Upper lobe of left lung (tissue), 6 donors: ENCODE results near the gene TEAD2. TPM values are rescaled to one million over a fixed set of nuclear protein-coding genes. Genes with fewer than 3 reads are reported as not detected.
A peak's percentile ranks its signal among the peaks of the same experiment; 100 is the strongest.
"Not testable (repeated sequence)": the region's sequence is repeated elsewhere in the genome, so short reads cannot be mapped to it uniquely, and the experiment has no call there.

Source experiments
- ATAC-seq, 2 donors: fragments of 200-7000 bp; cut with Tn5 transposase; one replicate each; pipeline ENCODE4 v1.9.1; 2022; ENCODE audit warnings: mild to moderate bottlenecking in 2 of 2, moderate library complexity in 2 of 2; ENCODE audit not compliant: low FRiP score in 2 of 2
- DNase-seq, 2 donors: peaks; one replicate each; pipeline ENCODE4 v3.0.0-alpha.2; 2019 to 2020
- H3K27ac ChIP-seq, 4 donors: fragments of 200-600 bp; sonication (generic); one replicate each; pipeline ENCODE4 v1.5.1; 2016 to 2019
- H3K27me3 ChIP-seq, 4 donors: fragments of 200-600 bp; sonication (generic); one replicate each; pipeline ENCODE4 v1.5.1; 2017 to 2019
- H3K36me3 ChIP-seq, 4 donors: fragments of 200-600 bp; sonication (generic); one replicate each; pipeline ENCODE4 v1.5.1; 2016 to 2019
- H3K4me1 ChIP-seq, 4 donors: fragments of 200-600 bp; sonication (generic); one replicate each; pipeline ENCODE4 v1.5.1; 2018 to 2019
- H3K4me3 ChIP-seq, 4 donors: fragments of 200-600 bp; sonication (generic); one replicate each; pipeline ENCODE4 v1.5.1; 2017 to 2019; ENCODE audit warnings: mild to moderate bottlenecking in 2 of 4, moderate library complexity in 1 of 4
- H3K9me3 ChIP-seq, 4 donors: fragments of 200-600 bp; sonication (generic); one replicate each; pipeline ENCODE4 v1.5.1; 2018 to 2019
- CTCF ChIP-seq, 6 experiments: fragments of 450-650 bp in 4 of 6; fragments of 200-600 bp in 2 of 6; sonication (generic) in 2 of 6; IDR thresholded peaks; one replicate each; pipeline ENCODE4 v1.5.1; 2016 to 2019; ENCODE audit warnings: antibody characterized with exemption in 6 of 6
- EP300 ChIP-seq, 4 donors: sonication (generic); formaldehyde crosslinking; IDR thresholded peaks; one replicate each; pipeline ENCODE4 v1.5.1; 2017; ENCODE audit warnings: antibody characterized with exemption in 4 of 4, control low read depth in 2 of 4
- POLR2A ChIP-seq, 4 donors: fragments of 450-650 bp; IDR thresholded peaks; one replicate each; pipeline ENCODE4 v1.5.1; 2016 to 2017; ENCODE audit warnings: antibody characterized with exemption in 4 of 4, mild to moderate bottlenecking in 2 of 4
- POLR2AphosphoS5 ChIP-seq, 2 donors: sonication (generic); formaldehyde crosslinking; IDR thresholded peaks; one replicate each; pipeline ENCODE4 v1.5.1; 2017; ENCODE audit warnings: antibody characterized with exemption in 2 of 2
- WGBS, 2 donors: methylation state at CpG; one replicate each; pipeline ENCODE4 v1.1.5; 2017 to 2018; 5-methylcytosine and 5-hydroxymethylcytosine counted together
- small RNA-seq, 4 donors: library from RNA; depleted of rRNA; stranded (forward); fragments of <200 nt; gene quantifications; one replicate each; pipeline ENCODE3, GENCODE V24; 2016
- total RNA-seq, 6 donors: library from RNA; depleted of rRNA in 4 of 6; stranded (reverse); fragments of >200 nt in 4 of 6; gene quantifications; one replicate each; pipeline versions ENCODE4 v1.1.0 to v1.2.1, GENCODE V29; 2016 to 2021
- donor health status: DM: no; HTN: no; CAD: no; lungs with moderate emphysema.
- donor health status: DM: no; HTN: yes; CAD: no; lungs with severe emphysema.

Gene TEAD2
- total RNA-seq, 6 donors from 2014 or later: 13.6 to 38.0 (median 20.5) TPM

DNA sequence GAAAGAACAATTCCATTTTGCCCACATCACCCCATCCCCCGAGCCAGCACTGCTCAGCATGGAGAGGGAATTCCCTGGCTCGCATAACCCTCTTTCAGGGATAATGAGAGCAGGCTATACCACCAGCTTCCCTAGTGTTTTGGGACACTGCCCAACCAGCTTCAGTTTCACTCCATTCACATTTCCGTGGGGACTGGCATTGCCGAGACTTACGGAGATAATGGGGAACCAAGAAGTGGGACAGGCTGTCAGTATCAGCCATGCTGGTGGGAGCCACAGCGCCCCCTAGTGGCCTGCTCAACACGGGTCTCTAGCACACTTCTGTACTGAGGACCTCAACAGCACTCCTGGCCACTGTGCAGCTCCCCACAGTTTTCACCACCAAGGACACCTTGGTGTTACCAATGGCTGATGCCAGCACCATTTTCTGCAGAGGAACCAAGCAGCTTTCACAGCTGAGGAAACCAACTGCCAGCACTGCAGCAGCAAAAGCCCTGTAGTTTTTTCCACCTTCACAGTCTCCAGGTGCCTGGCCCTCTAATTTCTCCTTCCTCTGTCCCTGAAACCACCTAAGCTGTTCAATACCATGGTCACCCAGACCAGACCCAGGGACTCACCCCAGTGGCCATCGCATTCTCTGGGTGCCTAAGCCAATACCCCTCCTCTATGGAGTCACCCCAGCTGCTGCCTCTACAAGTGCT, 60.9 kb downstream of the TEAD2 start:
- H3K27me3 ChIP-seq: no peaks in the 10 kb centered on the region
- H3K4me3 ChIP-seq: peak overlapping the region in 2 of 4 donors; percentile 8 to 27
- no peak overlapping the region for H3K27ac ChIP-seq
- TF ChIP-seq EP300 (IDR thresholded peaks at IDR 0.05) (no peak), CTCF (IDR thresholded peaks at IDR 0.05) (peak; percentile 73 to 84 (median 81)), POLR2AphosphoS5 (IDR thresholded peaks at IDR 0.05) (no peak), POLR2A (IDR thresholded peaks at IDR 0.05) (no peak)
- no peaks in the 10 kb centered on the region for H3K36me3 ChIP-seq
- WGBS, 2 donors: 27 to 33% methylated on average over 6 to 8 of the region's 8 CpGs
- ATAC-seq: peak; percentile 92 to 93
- DNase-seq: peak; percentile 73 to 85
- peaks cover 0 to 3% (median 0%) of the 10 kb centered on the region in 4 donors for H3K9me3 ChIP-seq
- peaks cover 0 to 6% (median 4%) of the 10 kb centered on the region in 4 donors for H3K4me1 ChIP-seq

- not testable (repeated sequence) for H3K27ac ChIP-seq, H3K4me1 ChIP-seq, H3K36me3 ChIP-seq, H3K4me3 ChIP-seq, ATAC-seq, H3K27me3 ChIP-seq, H3K9me3 ChIP-seq, DNase-seq
- whole genome bisulfite sequencing, 2 donors: 81 to 93% methylated on average over 3 of the region's 3 CpGs
These were observed 63.6 kb downstream of the TEAD2 start for GRCh38 chr19:49298653-49299052.

DNA sequence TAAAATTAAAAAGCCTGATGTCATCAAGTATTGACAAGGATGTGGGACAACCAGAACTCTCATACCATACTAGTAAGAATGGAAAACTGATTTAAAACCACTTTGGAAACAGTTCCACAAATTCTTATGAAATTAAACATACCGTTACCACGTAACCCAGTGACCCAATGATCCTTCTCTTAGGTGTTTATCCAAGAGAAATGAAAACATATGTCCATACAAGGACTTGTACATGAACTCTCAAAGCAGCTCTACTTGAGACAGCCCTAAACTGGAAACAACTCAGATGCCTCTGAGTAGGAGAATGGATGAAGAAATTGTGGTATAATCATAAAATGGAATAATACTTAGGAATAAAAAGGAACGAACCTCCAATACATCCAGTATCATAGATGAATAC, 64.8 kb downstream of the TEAD2 start:
- no peak for TF ChIP-seq EP300 (IDR thresholded peaks at IDR 0.05)
- TF ChIP-seq POLR2A (IDR thresholded peaks at IDR 0.05): no peak
- no peak for TF ChIP-seq CTCF (IDR thresholded peaks at IDR 0.05)
- Histone ChIP-seq H3K9me3 (no peaks in the 10 kb centered on the region), H3K27ac (no peak overlapping the region), H3K4me1 (peaks cover 0 to 6% (median 4%) of the 10 kb centered on the region in 4 donors), H3K27me3 (no peaks in the 10 kb centered on the region), H3K4me3 (no peak overlapping the region), H3K36me3 (peaks cover 0 to 9% (median 0%) of the 10 kb centered on the region in 4 donors)
- no peak for DNase-seq
- WGBS, 2 donors: 66 to 90% methylated on average over 3 of the region's 3 CpGs
- no peak for ATAC-seq

DNA sequence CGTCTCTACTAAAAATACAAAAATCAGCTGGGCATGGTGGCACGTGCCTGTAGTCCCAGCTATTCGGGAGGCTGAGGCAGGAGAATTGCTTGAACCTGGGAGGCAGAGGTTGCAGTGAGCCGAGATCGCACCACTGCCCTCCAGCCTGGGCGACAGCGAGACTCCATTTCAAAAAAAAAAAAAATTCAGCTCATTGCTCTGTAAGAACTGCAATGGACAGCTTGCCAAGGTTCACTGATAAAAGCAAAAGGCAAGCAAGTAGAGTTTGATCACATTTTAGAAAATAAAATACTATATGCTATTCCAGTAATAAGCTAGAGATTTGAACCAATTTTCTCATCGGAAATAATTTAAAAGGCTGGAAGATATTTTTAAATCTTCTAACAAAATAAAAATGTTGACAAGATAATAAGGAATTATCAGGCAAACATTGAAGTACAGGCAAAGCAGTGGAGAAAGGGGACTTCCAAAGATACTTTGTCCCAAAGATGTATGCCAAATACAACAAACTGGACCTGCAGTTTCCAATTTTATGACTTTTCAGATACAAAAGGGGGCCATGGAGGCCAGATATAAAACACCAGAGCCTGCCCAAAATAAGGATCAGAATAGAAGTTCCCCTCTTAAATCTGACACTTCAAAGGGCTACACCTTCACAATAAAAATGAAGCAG, 66.9 kb downstream of the TEAD2 start:
- Histone ChIP-seq H3K27me3 (no peaks in the 10 kb centered on the region), H3K36me3 (peaks cover 0 to 9% (median 0%) of the 10 kb centered on the region in 4 donors), H3K9me3 (no peaks in the 10 kb centered on the region), H3K4me3 (no peak overlapping the region), H3K27ac (no peak overlapping the region), H3K4me1 (no peaks in the 10 kb centered on the region)
- ATAC-seq: no peak
- TF ChIP-seq POLR2A (IDR thresholded peaks at IDR 0.05) (no peak), CTCF (IDR thresholded peaks at IDR 0.05) (no peak), POLR2AphosphoS5 (IDR thresholded peaks at IDR 0.05) (no peak), EP300 (IDR thresholded peaks at IDR 0.05) (no peak)
- 97 to 99% methylated on average over 8 of the region's 8 CpGs for WGBS, 2 donors
- no peak for DNase-seq

DNA sequence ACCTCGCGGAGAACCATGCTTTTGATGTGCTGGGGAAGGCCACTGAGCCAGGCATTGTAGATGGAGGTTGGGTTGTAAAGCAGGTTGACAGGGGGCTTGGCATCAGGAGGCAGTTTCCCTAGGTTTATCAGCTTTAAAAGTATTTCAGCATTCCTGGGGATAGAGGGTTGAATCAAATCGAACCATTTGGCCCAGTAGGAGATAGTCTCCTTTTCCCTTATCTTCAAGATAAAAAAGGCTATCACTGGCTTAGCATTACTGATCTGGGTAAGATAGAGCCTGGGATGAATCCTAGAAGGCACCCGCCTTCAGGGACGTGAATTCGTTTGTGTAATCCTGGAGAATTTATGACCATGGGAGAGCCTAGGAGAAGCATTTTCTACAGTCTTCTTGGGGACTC, 67.8 kb downstream of the TEAD2 start:
- Histone ChIP-seq H3K36me3 (peaks cover 0 to 9% (median 0%) of the 10 kb centered on the region in 4 donors), H3K9me3 (no peaks in the 10 kb centered on the region), H3K4me1 (no peaks in the 10 kb centered on the region), H3K27me3 (no peaks in the 10 kb centered on the region), H3K27ac (no peak overlapping the region), H3K4me3 (no peak overlapping the region)
- no peak for DNase-seq
- TF ChIP-seq POLR2AphosphoS5 (IDR thresholded peaks at IDR 0.05) (no peak), POLR2A (IDR thresholded peaks at IDR 0.05) (no peak), EP300 (IDR thresholded peaks at IDR 0.05) (no peak), CTCF (IDR thresholded peaks at IDR 0.05) (no peak)
- 89 to 90% methylated on average over 6 of the region's 6 CpGs for WGBS, 2 donors
- no peak for ATAC-seq

Small RNA genes within 50 kb of the gene (small RNA-seq; reads per million reads assigned to genes)
- gene MIR4324: 0 reads per million in 4 donors

Other genes starting within 250 kb of the TEAD2 start
- gene LIN7B, start 248.0 kb downstream of the TEAD2 start, total RNA-seq: 10 to 100 TPM in 1 of 6 donors, 1 to 10 TPM in 5; 3.1 to 10.2 (median 7.6) TPM
- 1 to 10 TPM in 4 of 6 donors, under 1 TPM in 1, not detected in 1; 0.89 to 7.9 (median 2.3) TPM for gene C19orf73, start 243.3 kb downstream of the TEAD2 start, total RNA-seq
- gene PPFIA3, start 242.9 kb downstream of the TEAD2 start, total RNA-seq: 10 to 100 TPM in 1 of 6 donors, 1 to 10 TPM in 5; 2.4 to 11.5 (median 5.9) TPM
- 1 to 10 TPM in 3 of 6 donors, under 1 TPM in 2, not detected in 1; 0.61 to 2.1 (median 1.2) TPM for gene HRC, start 207.0 kb downstream of the TEAD2 start, total RNA-seq
- 100 to 1,000 TPM in 1 of 6 donors, 10 to 100 TPM in 5; 23.9 to 120 (median 49.3) TPM for gene TRPM4, start 204.6 kb downstream of the TEAD2 start, total RNA-seq
- 1 to 10 TPM in 5 of 6 donors, under 1 TPM in 1; 0.44 to 4.2 (median 2.0) TPM for gene SLC6A16, start 37.2 kb downstream of the TEAD2 start, total RNA-seq
- 100 to 1,000 TPM in 4 of 6 donors, 10 to 100 TPM in 2; 63.5 to 156 (median 123) TPM for gene CD37, start 27.0 kb downstream of the TEAD2 start, total RNA-seq
- gene DKKL1, start 1.5 kb upstream of the TEAD2 start, total RNA-seq: under 1 TPM in 3 of 6 donors, not detected in 3; 0.40 to 0.69 (median 0.61) TPM
- gene KASH5, start 25.8 kb upstream of the TEAD2 start, total RNA-seq: 1 to 10 TPM in 3 of 6 donors, under 1 TPM in 1, not detected in 2; 0.61 to 6.9 (median 1.6) TPM
- not detected for gene PTH2, start 61.0 kb upstream of the TEAD2 start, total RNA-seq
- gene GFY, start 63.0 kb upstream of the TEAD2 start, total RNA-seq: not detected
- 1 to 10 TPM in 2 of 6 donors, under 1 TPM in 3, not detected in 1; 0.37 to 2.1 (median 0.78) TPM for gene SLC17A7, start 79.1 kb upstream of the TEAD2 start, total RNA-seq
- gene PIH1D1, start 89.4 kb upstream of the TEAD2 start, total RNA-seq: 100 to 1,000 TPM in 1 of 6 donors, 10 to 100 TPM in 5; 59.5 to 120 (median 72.8) TPM
- 100 to 1,000 TPM in 1 of 6 donors, 10 to 100 TPM in 5; 26.3 to 111 (median 48.2) TPM for gene ALDH16A1, start 90.8 kb upstream of the TEAD2 start, total RNA-seq
- 10 to 100 TPM in 3 of 6 donors, 1 to 10 TPM in 3; 4.3 to 19.9 (median 9.9) TPM for gene FLT3LG, start 111.8 kb upstream of the TEAD2 start, total RNA-seq
- gene RPL13A, start 125.2 kb upstream of the TEAD2 start, total RNA-seq: 1,000 to 10,000 TPM in 4 of 6 donors, 100 to 1,000 TPM in 2; 974 to 2,595 (median 1,696) TPM
- gene RPS11, start 134.0 kb upstream of the TEAD2 start, total RNA-seq: 1,000 to 10,000 TPM; 1,447 to 3,855 (median 1,708) TPM
- gene FCGRT, start 150.2 kb upstream of the TEAD2 start, total RNA-seq: 100 to 1,000 TPM; 175 to 466 (median 328) TPM
- gene RCN3, start 165.6 kb upstream of the TEAD2 start, total RNA-seq: 10 to 100 TPM in 5 of 6 donors, 1 to 10 TPM in 1; 5.9 to 82.8 (median 26.6) TPM
- 10 to 100 TPM; 30.3 to 72.3 (median 57.9) TPM for gene NOSIP, start 218.1 kb upstream of the TEAD2 start, total RNA-seq
- gene PRRG2, start 218.9 kb upstream of the TEAD2 start, total RNA-seq: 10 to 100 TPM in 1 of 6 donors, 1 to 10 TPM in 5; 3.8 to 10.0 (median 7.1) TPM
- 10 to 100 TPM; 12.6 to 51.9 (median 33.7) TPM for gene PRR12, start 228.8 kb upstream of the TEAD2 start, total RNA-seq